Measurements from ENCODE around the gene CACNA2D2.

- TF ChIP-seq CTCF (IDR thresholded peaks at IDR 0.05) = peak in 1 of 3 experiments; percentile 12
- TF ChIP-seq POLR2A (IDR thresholded peaks at IDR 0.05) = no peak
Measured at GRCh38 chr3:50551681-50552435, 48.4 kb upstream of the CACNA2D2 start.
